Mammary epithelial cell (primary cell): ENCODE measurements around the gene TCF7L1.

Experiments used
- EZH2 ChIP-seq: IDR thresholded peaks from 2 replicates; pipeline ENCODE4 v1.6.1; 2012; ENCODE audit warnings: low read length, inconsistent platforms, borderline replicate concordance
- TF ChIP-seq, protein P1 (sequence below), 2 donors: IDR thresholded peaks in 1 of 2; conservative IDR thresholded peaks in 1 of 2; 2 replicates each; pipeline ENCODE4 v1.5.1; 2011 to 2012; ENCODE audit warnings: inconsistent platforms in 2 of 2, low read length in 2 of 2, mild to moderate bottlenecking in 2 of 2, control low read depth in 1 of 2, low read depth in 1 of 2; ENCODE audit not compliant: insufficient read depth in 1 of 2; ENCODE audit errors: extremely low read depth in 1 of 2

DNA sequence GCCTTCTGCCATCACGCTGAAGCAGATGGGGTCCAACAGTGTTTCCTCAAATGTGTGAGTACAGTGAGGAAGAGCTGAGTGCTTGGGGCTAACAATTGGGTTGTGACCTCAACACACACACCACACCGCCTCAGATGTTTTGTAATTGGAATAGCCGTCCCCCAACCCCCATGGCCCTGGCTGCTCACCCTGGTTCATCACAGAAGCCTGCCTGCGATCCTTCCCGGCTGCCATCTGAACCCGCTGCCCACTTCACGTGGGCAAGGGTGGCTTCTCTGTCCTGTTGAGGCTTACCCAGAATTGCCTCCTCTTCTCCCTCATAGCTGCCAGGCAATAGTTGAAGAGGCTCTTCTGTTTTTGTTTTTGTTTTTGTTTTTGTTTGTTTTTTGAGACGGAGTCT is 150.4 kb downstream of the TCF7L1 start:
- TF ChIP-seq, protein P1, sequence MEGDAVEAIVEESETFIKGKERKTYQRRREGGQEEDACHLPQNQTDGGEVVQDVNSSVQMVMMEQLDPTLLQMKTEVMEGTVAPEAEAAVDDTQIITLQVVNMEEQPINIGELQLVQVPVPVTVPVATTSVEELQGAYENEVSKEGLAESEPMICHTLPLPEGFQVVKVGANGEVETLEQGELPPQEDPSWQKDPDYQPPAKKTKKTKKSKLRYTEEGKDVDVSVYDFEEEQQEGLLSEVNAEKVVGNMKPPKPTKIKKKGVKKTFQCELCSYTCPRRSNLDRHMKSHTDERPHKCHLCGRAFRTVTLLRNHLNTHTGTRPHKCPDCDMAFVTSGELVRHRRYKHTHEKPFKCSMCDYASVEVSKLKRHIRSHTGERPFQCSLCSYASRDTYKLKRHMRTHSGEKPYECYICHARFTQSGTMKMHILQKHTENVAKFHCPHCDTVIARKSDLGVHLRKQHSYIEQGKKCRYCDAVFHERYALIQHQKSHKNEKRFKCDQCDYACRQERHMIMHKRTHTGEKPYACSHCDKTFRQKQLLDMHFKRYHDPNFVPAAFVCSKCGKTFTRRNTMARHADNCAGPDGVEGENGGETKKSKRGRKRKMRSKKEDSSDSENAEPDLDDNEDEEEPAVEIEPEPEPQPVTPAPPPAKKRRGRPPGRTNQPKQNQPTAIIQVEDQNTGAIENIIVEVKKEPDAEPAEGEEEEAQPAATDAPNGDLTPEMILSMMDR (conservative IDR thresholded peaks at IDR 0.05 in 1 of 2, IDR thresholded peaks at IDR 0.05 in 1 of 2; ENCODE audit: extremely low read depth in 1 of 2, insufficient read depth in 1 of 2, low read depth in 1 of 2, low read length in 2 of 2) = no peak
- TF ChIP-seq EZH2 = no peak
